CD4-positive, alpha-beta T cell treated with Interleukin-21 for 1 hour (primary cell): Measurements from ENCODE around the gene ACADVL.
A peak's percentile ranks its signal among the peaks of the same experiment; 100 is the strongest.

Experiments used
- DNase-seq: peaks from one replicate; pipeline ENCODE4 v3.0.0-alpha.2; 2020

ACADVL gene

GRCh38 chr17:7217113-7217987, 2.4 kb upstream of the ACADVL start:
- no peak for DNase-seq

DNA sequence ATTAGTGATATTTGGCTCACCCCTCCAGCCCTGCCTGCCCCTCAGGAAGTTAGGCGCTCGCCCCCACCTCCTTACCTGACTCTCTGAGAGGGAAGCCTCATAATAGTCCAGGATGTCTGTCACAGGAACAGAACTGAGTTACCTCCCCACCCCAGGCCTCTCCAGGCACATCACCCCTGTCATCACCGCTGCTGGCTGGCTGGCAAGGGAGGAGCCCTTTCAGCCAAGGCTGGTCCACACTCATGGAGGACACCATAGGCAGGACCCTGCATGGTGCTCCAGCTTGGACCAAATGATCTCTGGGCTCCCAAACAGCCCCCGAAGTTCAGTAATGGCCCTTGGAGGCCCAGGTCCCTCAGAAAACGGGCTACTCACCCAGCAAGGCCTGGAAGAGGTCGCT, 1.6 kb upstream of the ACADVL start:
- no peak for DNase-seq

DNA sequence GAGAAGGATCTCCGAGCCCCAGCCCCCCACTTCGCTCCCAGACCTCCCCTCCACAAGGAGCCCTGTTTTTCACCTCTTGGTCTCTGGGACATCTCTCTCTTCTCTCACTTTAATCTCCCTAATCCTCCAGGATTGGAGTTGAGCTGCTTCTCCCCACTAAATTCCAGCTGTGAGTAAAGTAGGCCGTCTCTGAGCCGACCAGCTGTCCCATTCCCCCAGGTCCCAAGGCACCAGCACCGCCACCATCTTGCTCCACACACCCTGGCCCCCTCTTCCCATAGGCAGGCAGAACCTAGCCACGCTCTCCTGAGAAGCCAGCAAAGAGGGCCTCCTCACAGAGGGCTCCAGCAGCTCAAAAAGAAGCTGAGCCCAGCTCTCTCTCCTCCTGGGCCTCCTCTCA, 980 bp upstream of the ACADVL start:
- DNase-seq = no peak

- DNase-seq = no peak
These were observed 418 bp upstream of the ACADVL start for GRCh38 chr17:7219229-7219811.

DNA sequence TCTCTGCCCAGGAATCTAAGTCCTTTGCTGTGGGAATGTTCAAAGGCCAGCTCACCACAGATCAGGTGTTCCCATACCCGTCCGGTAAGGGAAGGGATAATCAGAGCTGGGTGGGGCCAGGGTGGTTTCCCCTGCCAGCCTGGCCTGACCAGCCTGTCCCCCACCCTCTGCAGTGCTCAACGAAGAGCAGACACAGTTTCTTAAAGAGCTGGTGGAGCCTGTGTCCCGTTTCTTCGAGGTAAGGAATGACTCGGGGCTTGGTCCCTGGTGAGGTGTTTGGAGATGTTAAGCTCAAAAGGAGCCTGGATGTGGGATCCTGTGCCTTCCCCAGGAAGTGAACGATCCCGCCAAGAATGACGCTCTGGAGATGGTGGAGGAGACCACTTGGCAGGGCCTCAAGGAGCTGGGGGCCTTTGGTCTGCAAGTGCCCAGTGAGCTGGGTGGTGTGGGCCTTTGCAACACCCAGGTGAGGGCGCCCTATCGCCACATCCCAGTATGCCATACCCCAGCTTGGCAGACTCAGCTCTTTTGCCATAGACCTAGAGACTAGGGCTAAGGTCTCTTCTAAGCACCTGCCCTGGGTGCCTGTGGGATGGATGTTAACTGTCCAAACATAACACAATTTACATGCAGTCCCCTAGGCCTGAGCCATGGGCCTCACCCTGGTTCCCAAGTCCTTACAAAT, 997 bp downstream of the ACADVL start:
- DNase-seq = peak; percentile 69

GRCh38 chr17:7221278-7222092, 1.7 kb downstream of the ACADVL start:
- DNase-seq = no peak

- DNase-seq = no peak
These were observed 2.6 kb downstream of the ACADVL start for GRCh38 chr17:7222093-7222971.

- no peak for DNase-seq
These were observed 3.2 kb downstream of the ACADVL start for GRCh38 chr17:7222972-7223292.

DNA sequence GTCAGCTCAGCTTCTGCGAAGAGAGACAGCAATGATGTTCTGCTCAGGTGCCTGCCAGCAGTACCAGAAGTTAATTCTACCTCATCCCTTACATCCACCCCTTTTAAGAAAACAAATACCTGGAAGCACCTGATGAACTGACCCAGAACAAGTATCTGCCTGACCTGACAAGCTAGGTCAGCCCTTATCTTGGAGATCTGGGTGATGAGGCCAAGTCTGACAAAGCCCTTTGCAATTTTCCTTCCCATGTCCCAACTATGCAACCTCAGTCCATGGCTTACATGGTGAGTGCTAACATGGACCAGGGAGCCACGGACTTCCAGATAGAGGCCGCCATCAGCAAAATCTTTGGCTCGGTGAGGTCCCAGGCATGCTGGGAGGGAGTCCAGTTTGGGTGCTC, 3.6 kb downstream of the ACADVL start:
- DNase-seq = no peak

GRCh38 chr17:7224110-7224509, 4.4 kb downstream of the ACADVL start:
- no peak for DNase-seq

DNA sequence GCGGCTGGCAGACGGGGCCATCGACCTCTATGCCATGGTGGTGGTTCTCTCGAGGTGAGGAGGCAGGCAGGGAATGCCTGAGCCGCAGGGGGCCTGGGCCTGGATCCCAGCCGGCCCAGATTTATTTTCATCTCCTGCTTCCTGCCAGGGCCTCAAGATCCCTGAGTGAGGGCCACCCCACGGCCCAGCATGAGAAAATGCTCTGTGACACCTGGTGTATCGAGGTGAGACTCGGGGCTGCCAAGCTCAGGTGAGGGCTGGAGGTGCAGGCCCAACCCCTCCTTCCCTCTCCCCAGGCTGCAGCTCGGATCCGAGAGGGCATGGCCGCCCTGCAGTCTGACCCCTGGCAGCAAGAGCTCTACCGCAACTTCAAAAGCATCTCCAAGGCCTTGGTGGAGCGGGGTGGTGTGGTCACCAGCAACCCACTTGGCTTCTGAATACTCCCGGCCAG, 4.9 kb downstream of the ACADVL start:
- DNase-seq = no peak

GRCh38 chr17:7225711-7226331, 6.1 kb downstream of the ACADVL start:
- DNase-seq = no peak

- no peak for DNase-seq
These were observed 7.3 kb downstream of the ACADVL start for GRCh38 chr17:7226721-7227710.

DNA sequence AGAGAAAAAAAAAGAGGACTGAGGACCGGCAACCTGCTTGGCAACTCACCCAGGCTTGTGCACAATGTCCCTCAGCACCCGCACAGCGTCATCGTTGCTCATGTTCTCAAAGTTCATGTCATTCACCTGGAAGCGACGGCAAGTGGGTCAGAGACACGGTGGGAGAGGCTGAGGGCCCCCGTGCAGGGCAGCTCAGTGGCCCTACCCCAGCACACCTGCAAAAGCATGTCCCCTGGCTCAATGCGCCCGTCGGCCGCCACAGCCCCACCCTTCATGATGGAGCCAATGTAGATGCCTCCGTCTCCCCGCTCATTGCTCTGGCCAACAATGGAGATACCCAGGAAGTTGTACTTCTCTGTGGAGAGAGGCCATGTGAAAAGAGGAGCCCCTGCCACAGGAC, 9.2 kb downstream of the ACADVL start:
- DNase-seq = no peak

DNA sequence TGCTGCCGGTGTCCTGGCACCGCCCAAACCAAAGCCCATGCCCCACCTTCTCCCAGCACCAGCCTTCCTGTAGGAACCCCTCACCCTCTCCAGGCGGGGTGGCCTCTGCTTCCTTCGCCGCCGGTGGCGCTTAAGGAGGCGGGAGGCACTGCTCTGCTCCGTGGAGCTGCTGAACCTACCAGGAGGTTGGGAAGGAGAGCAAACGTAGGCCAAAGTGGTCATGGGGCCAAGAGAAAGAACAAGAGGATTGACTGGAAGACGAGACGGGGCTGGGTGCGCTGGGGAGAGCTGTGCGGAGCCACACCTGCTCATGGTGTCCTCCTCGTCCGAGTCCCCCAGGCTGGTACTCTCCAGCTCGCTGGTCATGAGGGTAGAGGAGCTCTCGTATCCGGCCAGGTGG, 9.8 kb downstream of the ACADVL start:
- no peak for DNase-seq

GRCh38 chr17:7232114-7232513, 12.4 kb downstream of the ACADVL start:
- DNase-seq = no peak

DNA sequence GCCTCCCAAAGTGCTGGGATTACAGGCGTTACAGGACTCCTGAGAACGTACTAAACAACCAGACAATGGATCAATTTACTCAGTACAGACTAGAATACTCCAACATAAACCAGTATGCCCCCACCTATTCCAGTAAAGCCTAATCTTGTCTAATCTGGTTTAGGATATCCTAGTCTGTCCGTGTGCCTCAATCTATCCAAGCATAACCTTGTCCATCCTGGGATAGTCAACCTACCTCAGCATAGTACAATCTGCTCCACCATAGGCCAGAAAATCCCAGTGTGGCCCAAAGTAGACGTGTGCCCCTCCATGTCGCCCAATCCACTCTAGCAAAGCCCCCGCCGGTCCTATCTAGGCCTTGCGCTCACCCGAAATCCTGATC, 14.0 kb downstream of the ACADVL start:
- DNase-seq = no peak

DNA sequence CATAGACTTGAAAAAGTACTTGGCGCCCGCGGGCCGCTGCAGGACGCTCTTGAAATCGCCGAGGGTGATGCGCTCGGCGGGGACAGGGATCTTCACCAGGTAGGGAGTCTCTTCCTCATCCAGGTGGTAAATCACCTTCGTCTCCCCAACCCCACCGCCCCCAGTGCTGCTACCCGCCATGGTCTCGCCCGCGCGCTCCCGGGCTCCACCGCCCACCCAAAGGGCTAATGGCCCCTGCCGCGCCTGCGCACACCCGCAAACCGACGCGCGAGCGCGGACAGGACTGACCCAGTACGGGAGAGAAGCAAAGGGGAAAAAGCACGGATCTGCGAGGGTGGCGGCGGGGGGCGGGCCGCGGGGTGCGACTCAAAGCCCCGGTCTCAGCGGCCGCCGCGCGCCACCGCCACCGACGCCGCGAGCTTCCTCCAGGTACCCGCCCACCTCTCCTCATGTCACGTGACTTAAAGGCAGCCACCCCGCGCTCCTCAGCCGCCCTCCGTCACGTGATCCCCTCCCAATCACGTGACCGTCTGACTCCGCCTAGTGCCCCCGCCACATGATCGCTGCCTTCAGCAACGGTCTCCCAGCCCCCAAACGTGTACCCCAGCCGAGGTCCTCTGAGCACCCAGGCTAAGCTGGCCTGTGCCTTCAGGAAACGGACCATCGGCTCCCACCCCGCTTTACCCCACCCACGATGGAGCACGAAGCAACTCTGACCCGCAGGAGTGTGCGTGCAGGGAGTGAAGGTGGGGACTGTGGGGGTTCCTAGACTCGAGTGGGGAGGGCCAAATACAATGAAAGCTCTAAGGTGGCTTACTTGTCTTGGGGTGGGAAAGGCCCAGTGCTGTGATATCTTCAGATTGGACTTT, 14.6 kb downstream of the ACADVL start, which contains the start of gene DVL2:
Gene DVL2, minus strand, starts transcription at position 435 of the 869 bp plus-strand sequence. Its CDS starts 255 bp downstream, at position 180.
- DNase-seq = peak; percentile 96
